ENCODE results near the gene SKOR1. TPM values are rescaled to one million over a fixed set of nuclear protein-coding genes. Genes with fewer than 3 reads are reported as not detected.

SKOR1 gene
- total RNA-seq, 1 experiment from 2014 or later, result 0.22 TPM

DNA sequence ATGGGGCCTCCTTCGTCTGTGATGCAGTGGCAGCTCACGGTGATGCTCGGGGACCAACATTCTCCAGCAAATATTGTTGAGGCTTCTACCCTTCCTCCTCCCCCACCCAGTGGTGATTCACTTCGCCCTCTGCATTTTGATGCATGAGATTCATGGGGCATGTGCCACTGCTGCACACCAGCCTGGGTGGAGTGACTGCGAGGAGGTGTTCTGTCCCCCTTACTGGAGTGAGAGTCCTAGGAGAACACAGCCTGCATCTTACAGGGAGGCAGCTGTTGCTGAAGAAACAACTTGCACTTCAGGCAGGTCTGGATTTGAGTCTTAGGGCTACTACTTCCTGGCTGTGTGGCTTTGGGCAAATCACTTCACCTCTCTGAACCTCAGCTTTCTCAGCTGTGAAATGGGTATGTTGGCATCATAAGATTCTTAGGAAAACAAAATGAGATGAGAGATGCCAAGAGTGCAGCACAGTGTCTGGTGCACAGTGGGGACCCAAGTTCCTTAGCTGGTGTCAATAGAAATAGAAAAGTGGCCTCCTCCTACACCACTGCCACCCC is 10.2 kb upstream of the SKOR1 start:
- no peak for ATAC-seq
- peaks cover 13% of the 10 kb centered on the region for H3K9me3 Mint-ChIP-seq
- ChIA-PET POLR2A (no interaction called here), CTCF (interaction anchor here (0.6 kb wide), 1 partner anchor 445 kb away, joined by 4 read pairs; no protein-coding TSS in a partner anchor)
- TF ChIP-seq ZNF263 (CRISPR knock-in tag; IDR thresholded peaks at IDR 0.05; ENCODE audit: low read depth) (no peak), ELF4 (CRISPR knock-in tag; IDR thresholded peaks at IDR 0.05; ENCODE audit: low read depth) (no peak)
- peaks cover 47% of the 10 kb centered on the region for H3K27me3 Mint-ChIP-seq (ENCODE audit: low read depth)
- peaks cover 4% of the 10 kb centered on the region for H3K36me3 Mint-ChIP-seq
- peaks cover 17% of the 10 kb centered on the region for H3K4me1 Mint-ChIP-seq
- H3K27ac Mint-ChIP-seq, result no peak overlapping the region
- H3K4me3 Mint-ChIP-seq, result no peak overlapping the region
- DNase-seq (ENCODE audit: low spot score), result no peak

DNA sequence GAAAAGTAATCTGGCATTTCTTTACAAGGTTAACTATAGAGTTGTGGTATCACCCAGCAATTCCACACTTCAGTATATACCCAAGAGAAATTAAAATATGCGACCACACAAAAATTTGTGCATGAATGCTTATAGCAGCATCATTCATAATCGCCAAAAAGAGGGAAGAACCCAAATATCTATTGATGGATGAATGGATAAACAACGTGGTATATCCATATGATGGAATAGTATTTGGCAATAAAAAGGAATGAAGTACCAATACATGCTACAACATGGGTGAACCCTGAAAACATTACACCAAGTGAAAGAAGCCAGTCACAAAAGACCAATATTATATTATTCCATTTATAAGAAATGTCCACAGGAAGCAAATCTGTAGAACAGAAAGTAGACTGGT is 8.6 kb upstream of the SKOR1 start:
- H3K4me3 Mint-ChIP-seq, result no peak overlapping the region
- peaks cover 13% of the 10 kb centered on the region for H3K9me3 Mint-ChIP-seq
- H3K27me3 Mint-ChIP-seq (ENCODE audit: low read depth), result peaks cover 62% of the 10 kb centered on the region

More for the DNA sequence above, 8.6 kb upstream of the SKOR1 start:
- TF ChIP-seq ZNF396 (CRISPR knock-in tag; IDR thresholded peaks at IDR 0.05; ENCODE audit: borderline replicate concordance) (no peak), FOXP1 (CRISPR knock-in tag; IDR thresholded peaks at IDR 0.05; ENCODE audit: borderline replicate concordance) (no peak), KAT7 (CRISPR knock-in tag; IDR thresholded peaks at IDR 0.05; ENCODE audit: borderline replicate concordance) (no peak), GRHL2 (CRISPR knock-in tag; IDR thresholded peaks at IDR 0.05; ENCODE audit: insufficient replicate concordance, severe bottlenecking) (no peak), IRF2 (CRISPR knock-in tag; IDR thresholded peaks at IDR 0.05; ENCODE audit: borderline replicate concordance, low read depth) (no peak), TEAD1 (CRISPR knock-in tag; IDR thresholded peaks at IDR 0.05) (no peak), NR2C2 (CRISPR knock-in tag; IDR thresholded peaks at IDR 0.05) (no peak), SMAD4 (CRISPR knock-in tag; IDR thresholded peaks at IDR 0.05) (no peak), FOXK1 (CRISPR knock-in tag; IDR thresholded peaks at IDR 0.05) (no peak), ZNF416 (CRISPR knock-in tag; IDR thresholded peaks at IDR 0.05) (no peak), HMGA2 (CRISPR knock-in tag; IDR thresholded peaks at IDR 0.05) (no peak), NR3C1 (CRISPR knock-in tag; conservative IDR thresholded peaks at IDR 0.05; ENCODE audit: low read depth) (no peak), CBFB (CRISPR knock-in tag; IDR thresholded peaks at IDR 0.05; ENCODE audit: low read depth) (no peak), ZNF317 (CRISPR knock-in tag; IDR thresholded peaks at IDR 0.05; ENCODE audit: borderline replicate concordance, low read depth) (no peak)
- TF ChIP-seq, protein P1, sequence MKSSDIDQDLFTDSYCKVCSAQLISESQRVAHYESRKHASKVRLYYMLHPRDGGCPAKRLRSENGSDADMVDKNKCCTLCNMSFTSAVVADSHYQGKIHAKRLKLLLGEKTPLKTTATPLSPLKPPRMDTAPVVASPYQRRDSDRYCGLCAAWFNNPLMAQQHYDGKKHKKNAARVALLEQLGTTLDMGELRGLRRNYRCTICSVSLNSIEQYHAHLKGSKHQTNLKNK (CRISPR knock-in tag; IDR thresholded peaks at IDR 0.05), result no peak
- TF ChIP-seq, protein P2, sequence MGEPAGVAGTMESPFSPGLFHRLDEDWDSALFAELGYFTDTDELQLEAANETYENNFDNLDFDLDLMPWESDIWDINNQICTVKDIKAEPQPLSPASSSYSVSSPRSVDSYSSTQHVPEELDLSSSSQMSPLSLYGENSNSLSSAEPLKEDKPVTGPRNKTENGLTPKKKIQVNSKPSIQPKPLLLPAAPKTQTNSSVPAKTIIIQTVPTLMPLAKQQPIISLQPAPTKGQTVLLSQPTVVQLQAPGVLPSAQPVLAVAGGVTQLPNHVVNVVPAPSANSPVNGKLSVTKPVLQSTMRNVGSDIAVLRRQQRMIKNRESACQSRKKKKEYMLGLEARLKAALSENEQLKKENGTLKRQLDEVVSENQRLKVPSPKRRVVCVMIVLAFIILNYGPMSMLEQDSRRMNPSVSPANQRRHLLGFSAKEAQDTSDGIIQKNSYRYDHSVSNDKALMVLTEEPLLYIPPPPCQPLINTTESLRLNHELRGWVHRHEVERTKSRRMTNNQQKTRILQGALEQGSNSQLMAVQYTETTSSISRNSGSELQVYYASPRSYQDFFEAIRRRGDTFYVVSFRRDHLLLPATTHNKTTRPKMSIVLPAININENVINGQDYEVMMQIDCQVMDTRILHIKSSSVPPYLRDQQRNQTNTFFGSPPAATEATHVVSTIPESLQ (CRISPR knock-in tag; IDR thresholded peaks at IDR 0.05), result no peak
- TF ChIP-seq, protein P3, sequence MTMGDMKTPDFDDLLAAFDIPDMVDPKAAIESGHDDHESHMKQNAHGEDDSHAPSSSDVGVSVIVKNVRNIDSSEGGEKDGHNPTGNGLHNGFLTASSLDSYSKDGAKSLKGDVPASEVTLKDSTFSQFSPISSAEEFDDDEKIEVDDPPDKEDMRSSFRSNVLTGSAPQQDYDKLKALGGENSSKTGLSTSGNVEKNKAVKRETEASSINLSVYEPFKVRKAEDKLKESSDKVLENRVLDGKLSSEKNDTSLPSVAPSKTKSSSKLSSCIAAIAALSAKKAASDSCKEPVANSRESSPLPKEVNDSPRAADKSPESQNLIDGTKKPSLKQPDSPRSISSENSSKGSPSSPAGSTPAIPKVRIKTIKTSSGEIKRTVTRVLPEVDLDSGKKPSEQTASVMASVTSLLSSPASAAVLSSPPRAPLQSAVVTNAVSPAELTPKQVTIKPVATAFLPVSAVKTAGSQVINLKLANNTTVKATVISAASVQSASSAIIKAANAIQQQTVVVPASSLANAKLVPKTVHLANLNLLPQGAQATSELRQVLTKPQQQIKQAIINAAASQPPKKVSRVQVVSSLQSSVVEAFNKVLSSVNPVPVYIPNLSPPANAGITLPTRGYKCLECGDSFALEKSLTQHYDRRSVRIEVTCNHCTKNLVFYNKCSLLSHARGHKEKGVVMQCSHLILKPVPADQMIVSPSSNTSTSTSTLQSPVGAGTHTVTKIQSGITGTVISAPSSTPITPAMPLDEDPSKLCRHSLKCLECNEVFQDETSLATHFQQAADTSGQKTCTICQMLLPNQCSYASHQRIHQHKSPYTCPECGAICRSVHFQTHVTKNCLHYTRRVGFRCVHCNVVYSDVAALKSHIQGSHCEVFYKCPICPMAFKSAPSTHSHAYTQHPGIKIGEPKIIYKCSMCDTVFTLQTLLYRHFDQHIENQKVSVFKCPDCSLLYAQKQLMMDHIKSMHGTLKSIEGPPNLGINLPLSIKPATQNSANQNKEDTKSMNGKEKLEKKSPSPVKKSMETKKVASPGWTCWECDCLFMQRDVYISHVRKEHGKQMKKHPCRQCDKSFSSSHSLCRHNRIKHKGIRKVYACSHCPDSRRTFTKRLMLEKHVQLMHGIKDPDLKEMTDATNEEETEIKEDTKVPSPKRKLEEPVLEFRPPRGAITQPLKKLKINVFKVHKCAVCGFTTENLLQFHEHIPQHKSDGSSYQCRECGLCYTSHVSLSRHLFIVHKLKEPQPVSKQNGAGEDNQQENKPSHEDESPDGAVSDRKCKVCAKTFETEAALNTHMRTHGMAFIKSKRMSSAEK (CRISPR knock-in tag; IDR thresholded peaks at IDR 0.05; ENCODE audit: borderline replicate concordance), result no peak
- TF ChIP-seq, protein P4, sequence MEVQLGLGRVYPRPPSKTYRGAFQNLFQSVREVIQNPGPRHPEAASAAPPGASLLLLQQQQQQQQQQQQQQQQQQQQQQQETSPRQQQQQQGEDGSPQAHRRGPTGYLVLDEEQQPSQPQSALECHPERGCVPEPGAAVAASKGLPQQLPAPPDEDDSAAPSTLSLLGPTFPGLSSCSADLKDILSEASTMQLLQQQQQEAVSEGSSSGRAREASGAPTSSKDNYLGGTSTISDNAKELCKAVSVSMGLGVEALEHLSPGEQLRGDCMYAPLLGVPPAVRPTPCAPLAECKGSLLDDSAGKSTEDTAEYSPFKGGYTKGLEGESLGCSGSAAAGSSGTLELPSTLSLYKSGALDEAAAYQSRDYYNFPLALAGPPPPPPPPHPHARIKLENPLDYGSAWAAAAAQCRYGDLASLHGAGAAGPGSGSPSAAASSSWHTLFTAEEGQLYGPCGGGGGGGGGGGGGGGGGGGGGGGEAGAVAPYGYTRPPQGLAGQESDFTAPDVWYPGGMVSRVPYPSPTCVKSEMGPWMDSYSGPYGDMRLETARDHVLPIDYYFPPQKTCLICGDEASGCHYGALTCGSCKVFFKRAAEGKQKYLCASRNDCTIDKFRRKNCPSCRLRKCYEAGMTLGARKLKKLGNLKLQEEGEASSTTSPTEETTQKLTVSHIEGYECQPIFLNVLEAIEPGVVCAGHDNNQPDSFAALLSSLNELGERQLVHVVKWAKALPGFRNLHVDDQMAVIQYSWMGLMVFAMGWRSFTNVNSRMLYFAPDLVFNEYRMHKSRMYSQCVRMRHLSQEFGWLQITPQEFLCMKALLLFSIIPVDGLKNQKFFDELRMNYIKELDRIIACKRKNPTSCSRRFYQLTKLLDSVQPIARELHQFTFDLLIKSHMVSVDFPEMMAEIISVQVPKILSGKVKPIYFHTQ (CRISPR knock-in tag; IDR thresholded peaks at IDR 0.05), result no peak
- CTCF ChIA-PET, result no interaction called here
- DNase-seq (ENCODE audit: low spot score) (no peak), ATAC-seq (no peak)
- Mint-ChIP-seq H3K27ac (no peak overlapping the region), H3K36me3 (peaks cover 4% of the 10 kb centered on the region), H3K4me1 (peaks cover 31% of the 10 kb centered on the region)
- POLR2A ChIA-PET, result no interaction called here

Data from WTC11 (cell line).